Measurements from ENCODE around the gene PLPP2.

PLPP2 gene

GRCh38 chr19:280541-281009 is 10.6 kb downstream of the PLPP2 start:
- TF ChIP-seq CTCF (conservative IDR thresholded peaks at IDR 0.05; ENCODE audit: control insufficient read depth, insufficient read depth, low read depth, low read length), result no peak
- no peak overlapping the region for H3K4me3 ChIP-seq (ENCODE audit: control insufficient read depth, low read depth, low read length)

GRCh38 chr19:279656-280055 is 11.5 kb downstream of the PLPP2 start:
- no peak overlapping the region for H3K4me3 ChIP-seq (ENCODE audit: control insufficient read depth, low read depth, low read length)
- no peak for DNase-seq (ENCODE audit: low read depth)
- TF ChIP-seq CTCF (conservative IDR thresholded peaks at IDR 0.05; ENCODE audit: control insufficient read depth, insufficient read depth, low read depth, low read length), result no peak

More at GRCh38 chr19:280541-281009, 10.6 kb downstream of the PLPP2 start:
- DNase-seq (ENCODE audit: low read depth), result no peak

GRCh38 chr19:279231-279630 is 12.0 kb downstream of the PLPP2 start:
- DNase-seq (ENCODE audit: low read depth), result no peak
- H3K4me3 ChIP-seq (ENCODE audit: control insufficient read depth, low read depth, low read length), result no peak overlapping the region
- TF ChIP-seq CTCF (conservative IDR thresholded peaks at IDR 0.05; ENCODE audit: control insufficient read depth, insufficient read depth, low read depth, low read length), result no peak

GRCh38 chr19:277581-278165 is 13.5 kb downstream of the PLPP2 start:
- TF ChIP-seq CTCF (conservative IDR thresholded peaks at IDR 0.05; ENCODE audit: control insufficient read depth, insufficient read depth, low read depth, low read length), result no peak
- no peak overlapping the region for H3K4me3 ChIP-seq (ENCODE audit: control insufficient read depth, low read depth, low read length)
- peak; percentile 37 for DNase-seq (ENCODE audit: low read depth)

- DNase-seq (ENCODE audit: low read depth), result no peak
- no peak for TF ChIP-seq CTCF (conservative IDR thresholded peaks at IDR 0.05; ENCODE audit: control insufficient read depth, insufficient read depth, low read depth, low read length)
- no peak overlapping the region for H3K4me3 ChIP-seq (ENCODE audit: control insufficient read depth, low read depth, low read length)
These were observed 14.1 kb downstream of the PLPP2 start for GRCh38 chr19:277131-277530.

- H3K4me3 ChIP-seq (ENCODE audit: control insufficient read depth, low read depth, low read length), result no peak overlapping the region
- DNase-seq (ENCODE audit: low read depth), result no peak
- no peak for TF ChIP-seq CTCF (conservative IDR thresholded peaks at IDR 0.05; ENCODE audit: control insufficient read depth, insufficient read depth, low read depth, low read length)
These were observed 15.1 kb downstream of the PLPP2 start for GRCh38 chr19:275958-276646.
